PC-9 (cell line): Measurements from ENCODE around the gene STX18.

Experiments used
- CTCF ChIP-seq: fragments of 200-600 bp; sonication (generic); conservative IDR thresholded peaks from 2 replicates; pipeline ENCODE4 v1.6.1; 2017; ENCODE audit warnings: mixed run types, antibody characterized with exemption, mild to moderate bottlenecking, moderate library complexity
- EZH2 ChIP-seq: fragments of 200-600 bp; sonication (generic); IDR thresholded peaks from 2 replicates; pipeline ENCODE4 v1.8.0; 2017; ENCODE audit warnings: antibody characterized with exemption, low read depth

DNA sequence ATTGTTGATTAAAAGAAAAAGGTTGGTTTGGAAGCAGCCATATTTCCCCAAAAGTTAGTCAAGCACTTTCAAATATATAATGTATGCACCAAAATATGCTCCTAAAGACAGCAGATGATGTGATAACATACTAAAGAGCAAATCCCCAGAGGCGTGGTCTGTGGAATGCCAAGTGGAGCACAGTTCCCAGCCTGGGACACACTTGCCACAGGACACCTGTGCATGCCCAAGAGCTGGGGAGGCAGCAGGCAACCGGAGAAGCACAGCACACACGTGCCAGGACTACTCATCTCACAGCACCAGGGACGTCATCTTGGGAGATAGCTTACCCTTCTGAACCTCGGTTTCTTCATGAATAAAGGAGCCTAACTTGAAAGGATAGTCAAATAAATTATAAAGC is 12.5 kb downstream of the STX18 start:
- no peak for TF ChIP-seq CTCF
- no peak for TF ChIP-seq EZH2
